GM03348 (cell line): Measurements from ENCODE around the gene C1orf21.

Experiments used
- DNase-seq: peaks from one replicate; pipeline ENCODE4 v3.0.0; 2012; ENCODE audit warnings: low spot score

The C1orf21 gene

GRCh38 chr1:184630679-184631060 is 243.8 kb downstream of the C1orf21 start:
- DNase-seq, result no peak

- DNase-seq, result no peak
Measured at GRCh38 chr1:184632415-184633175, 245.8 kb downstream of the C1orf21 start.

- DNase-seq, result no peak
Measured at GRCh38 chr1:184633785-184634184, 247.0 kb downstream of the C1orf21 start.

GRCh38 chr1:184634296-184634695 is 247.5 kb downstream of the C1orf21 start:
- no peak for DNase-seq

GRCh38 chr1:184635347-184635979 is 248.6 kb downstream of the C1orf21 start:
- DNase-seq, result no peak

GRCh38 chr1:184635980-184636431 is 249.2 kb downstream of the C1orf21 start:
- DNase-seq, result no peak

- no peak for DNase-seq
Measured at GRCh38 chr1:184637664-184638240, 250.9 kb downstream of the C1orf21 start.

DNA sequence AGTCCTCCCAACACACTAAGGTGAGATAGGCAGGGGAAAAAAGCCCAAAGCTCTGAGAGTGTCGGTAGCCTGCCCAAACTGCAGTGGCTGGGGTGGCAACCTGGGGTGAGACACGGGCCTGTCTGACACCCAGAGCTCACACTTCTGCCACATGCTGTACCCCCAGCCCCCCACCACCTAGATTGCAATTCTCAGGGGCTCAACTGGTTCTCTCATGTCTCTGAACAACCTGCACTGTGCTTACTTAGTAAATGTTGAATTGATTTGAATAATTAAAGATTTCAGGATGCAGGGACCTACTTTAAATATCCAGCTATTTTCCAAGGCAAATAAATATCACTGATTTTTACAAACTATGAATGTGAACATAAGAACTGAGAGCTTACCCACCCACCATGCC is 252.4 kb downstream of the C1orf21 start:
- DNase-seq, result no peak

GRCh38 chr1:184640505-184640904 is 253.7 kb downstream of the C1orf21 start:
- no peak for DNase-seq

- DNase-seq, result no peak
Measured at GRCh38 chr1:184641894-184642293, 255.1 kb downstream of the C1orf21 start.

- DNase-seq, result no peak
Measured at GRCh38 chr1:184643661-184644060, 256.8 kb downstream of the C1orf21 start.

DNA sequence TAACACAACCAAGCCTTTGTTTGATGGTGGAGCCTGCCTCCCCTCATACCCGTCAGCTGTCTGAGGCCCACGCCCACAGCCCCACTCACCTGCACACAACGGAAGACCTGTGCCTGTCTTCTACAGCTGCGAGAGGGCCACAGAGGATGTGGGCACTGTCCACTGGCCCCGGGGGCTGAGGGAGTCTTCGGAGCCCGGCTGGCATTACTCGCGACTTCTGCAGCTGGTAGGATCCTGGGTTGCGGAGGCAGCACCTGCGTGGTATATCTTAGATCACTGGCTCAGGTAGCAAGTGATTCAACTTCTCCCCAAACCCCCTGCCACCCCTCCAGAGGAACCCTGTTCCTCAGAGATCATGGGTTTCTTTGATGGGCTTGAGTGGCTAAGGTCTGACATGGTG is 257.9 kb downstream of the C1orf21 start:
- no peak for DNase-seq

DNA sequence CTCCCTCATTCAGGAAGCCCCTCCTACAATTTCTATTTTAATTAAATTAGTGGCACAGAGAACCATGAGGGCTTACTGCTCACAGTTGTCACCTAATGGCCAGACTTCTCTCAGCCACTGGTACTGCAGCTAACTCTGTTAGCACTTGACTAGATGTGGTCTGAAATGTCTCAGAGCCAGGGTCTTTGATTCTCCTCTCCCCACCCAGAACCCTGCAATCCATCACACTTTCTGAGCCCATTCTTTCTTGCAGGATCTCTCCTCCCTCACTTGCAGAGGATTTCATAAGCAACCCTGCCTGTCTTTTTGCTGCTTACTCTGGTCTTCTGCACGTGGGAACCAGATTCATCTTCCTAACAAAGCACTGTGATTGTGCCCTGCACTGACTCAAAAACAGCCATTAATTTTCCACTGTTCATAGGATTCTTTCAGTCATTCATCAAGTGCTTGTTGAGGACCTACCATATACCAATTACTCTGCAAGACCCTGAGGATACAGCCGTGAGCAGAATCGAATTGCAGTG is 259.4 kb downstream of the C1orf21 start:
- DNase-seq, result no peak

- DNase-seq, result no peak
Measured at GRCh38 chr1:184646824-184647223, 260.0 kb downstream of the C1orf21 start.

DNA sequence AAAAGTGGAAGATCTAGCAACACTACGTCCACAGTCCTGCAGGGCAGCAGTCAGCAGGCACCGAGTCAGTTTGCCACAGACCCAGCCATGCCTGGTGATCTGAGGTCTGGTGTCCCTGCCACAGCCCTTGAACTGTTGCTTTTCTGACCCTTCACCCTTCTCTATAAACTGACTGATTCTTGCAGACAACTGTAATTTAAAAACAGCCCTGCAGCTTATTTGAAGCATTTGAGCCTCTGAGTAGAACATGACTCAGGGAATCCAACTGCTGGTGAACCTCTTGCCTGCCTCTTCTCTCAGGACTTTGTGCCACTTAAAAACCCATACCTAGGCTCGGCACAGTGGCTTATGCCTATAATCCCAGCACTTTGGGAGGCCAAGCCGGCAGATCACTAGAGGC is 260.6 kb downstream of the C1orf21 start:
- DNase-seq, result no peak

GRCh38 chr1:184648160-184648855 is 261.5 kb downstream of the C1orf21 start:
- no peak for DNase-seq

DNA sequence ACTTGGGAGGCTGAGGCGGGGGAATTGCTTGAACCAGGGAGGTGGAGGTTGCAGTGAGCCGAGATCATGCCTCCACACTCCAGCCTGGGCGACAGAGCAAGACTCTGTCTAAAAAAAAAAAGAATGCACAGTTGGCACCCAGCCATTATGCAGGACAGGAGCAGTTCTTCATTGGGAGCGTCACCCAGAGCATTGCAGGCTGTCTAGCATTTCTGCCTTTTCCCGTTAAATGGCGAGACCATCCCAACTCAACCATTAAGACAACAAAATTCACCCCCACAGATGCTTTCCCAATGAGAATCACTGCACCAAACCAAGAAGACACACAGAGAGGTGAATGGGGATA is 262.0 kb downstream of the C1orf21 start:
- DNase-seq, result no peak

DNA sequence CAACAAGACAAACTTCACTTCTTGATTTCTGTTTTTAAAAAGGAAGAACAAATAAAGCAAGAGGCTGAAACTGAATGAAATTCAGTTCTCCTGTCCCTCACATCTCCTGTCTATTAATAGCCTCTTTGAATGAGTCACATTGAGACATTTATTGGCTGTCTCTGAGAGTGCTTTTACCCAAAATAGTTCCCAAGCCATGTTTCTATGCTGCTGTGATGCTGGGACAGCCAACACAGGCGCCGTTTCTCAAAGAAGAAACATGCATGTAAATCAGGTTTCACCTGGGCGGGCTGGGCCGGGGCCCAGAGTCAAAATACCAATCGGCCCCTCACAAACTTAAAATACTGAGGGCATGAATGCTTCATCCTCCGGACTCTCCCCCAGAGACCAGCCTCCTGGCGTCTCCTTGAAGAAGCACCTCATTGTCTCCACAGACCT is 262.6 kb downstream of the C1orf21 start:
- DNase-seq, result peak; percentile 76

DNA sequence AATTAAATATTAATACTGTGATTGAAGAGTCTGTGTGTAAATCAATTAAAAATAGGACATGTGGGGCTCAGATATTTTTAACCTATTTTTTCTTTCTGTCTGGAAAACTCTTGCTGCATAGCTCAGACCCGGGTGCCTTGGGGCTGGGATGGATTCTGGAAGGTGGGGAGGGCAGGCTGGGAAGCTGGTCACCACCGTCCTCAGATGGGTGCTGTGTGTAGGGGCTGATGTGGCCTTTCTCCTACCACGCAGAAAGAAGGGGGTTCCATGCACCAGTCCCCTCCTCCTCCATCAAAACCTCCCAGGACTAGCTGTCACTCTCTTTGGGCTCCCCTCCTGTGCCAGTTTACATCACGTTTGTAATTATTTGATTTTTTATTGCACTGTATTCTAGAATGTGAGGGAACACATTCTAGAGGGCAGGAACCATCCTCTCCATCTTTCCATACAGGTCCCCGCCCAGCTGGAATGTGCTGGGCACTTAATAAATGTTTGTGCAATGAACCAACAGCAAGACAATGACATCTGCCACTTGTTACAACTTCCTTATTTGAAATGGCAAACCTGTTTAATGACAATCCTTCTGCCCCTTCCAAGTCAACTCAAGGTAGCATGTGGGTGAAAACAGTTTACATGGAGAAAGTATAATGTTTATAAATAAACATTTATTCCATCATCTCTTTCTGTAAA is 263.5 kb downstream of the C1orf21 start:
- no peak for DNase-seq

GRCh38 chr1:184655185-184655584 is 268.4 kb downstream of the C1orf21 start:
- DNase-seq, result no peak

GRCh38 chr1:184656221-184656620 is 269.4 kb downstream of the C1orf21 start:
- no peak for DNase-seq

DNA sequence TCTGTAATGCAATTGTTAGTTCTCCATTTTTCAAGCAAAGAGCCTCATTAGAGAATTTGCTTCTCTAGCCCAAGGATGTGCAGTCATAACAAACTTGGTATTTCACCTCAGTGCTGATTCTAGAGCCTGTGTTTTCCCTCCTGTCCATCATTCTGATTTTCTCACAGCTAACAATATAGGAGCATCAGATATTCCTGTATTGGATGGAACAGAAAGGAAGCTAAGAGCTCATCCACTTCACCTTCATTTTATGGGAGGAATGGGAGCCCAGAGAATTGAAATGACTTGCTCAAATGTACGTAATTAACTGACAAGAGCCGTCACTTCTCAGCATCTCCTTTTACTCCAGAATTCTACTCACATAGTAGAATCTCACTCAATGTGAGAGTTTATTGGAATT is 271.2 kb downstream of the C1orf21 start:
- DNase-seq, result no peak
